DND-41 (cell line): ENCODE measurements around the gene FNDC3B.

ENCODE experiments used
- EZH2 ChIP-seq: IDR thresholded peaks from 3 replicates; pipeline ENCODE4 v1.6.1; 2012; ENCODE audit warnings: borderline replicate concordance, low read depth, mild to moderate bottlenecking, moderate library complexity, low read length, inconsistent platforms; ENCODE audit not compliant: severe bottlenecking
- TF ChIP-seq, protein P1 (sequence below): IDR thresholded peaks from 2 replicates; pipeline ENCODE4 v1.5.1; 2012; ENCODE audit warnings: borderline replicate concordance, low read length, moderate library complexity, mild to moderate bottlenecking; ENCODE audit not compliant: poor library complexity, severe bottlenecking; ENCODE audit errors: extremely low read depth

DNA sequence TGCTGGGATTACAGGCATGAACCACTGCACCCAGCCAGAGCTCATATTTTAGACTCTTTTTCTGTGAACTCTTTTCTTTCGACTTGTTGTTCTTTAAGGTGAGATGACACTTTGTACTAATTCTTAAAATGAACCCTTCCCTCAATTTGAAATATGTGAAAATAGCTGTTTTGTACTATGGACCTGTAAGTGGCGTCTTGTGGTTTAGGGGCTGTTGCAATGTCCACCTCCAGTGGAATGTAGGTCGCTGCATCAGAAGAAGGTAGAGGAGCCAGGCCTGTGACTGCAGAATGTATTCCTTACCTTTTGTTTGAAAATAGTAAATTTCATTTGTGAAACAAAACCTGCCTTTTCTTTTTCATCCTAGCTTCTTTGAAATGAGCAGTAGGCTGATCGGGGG lies 38.9 kb downstream of the FNDC3B start:
- TF ChIP-seq, protein P1, sequence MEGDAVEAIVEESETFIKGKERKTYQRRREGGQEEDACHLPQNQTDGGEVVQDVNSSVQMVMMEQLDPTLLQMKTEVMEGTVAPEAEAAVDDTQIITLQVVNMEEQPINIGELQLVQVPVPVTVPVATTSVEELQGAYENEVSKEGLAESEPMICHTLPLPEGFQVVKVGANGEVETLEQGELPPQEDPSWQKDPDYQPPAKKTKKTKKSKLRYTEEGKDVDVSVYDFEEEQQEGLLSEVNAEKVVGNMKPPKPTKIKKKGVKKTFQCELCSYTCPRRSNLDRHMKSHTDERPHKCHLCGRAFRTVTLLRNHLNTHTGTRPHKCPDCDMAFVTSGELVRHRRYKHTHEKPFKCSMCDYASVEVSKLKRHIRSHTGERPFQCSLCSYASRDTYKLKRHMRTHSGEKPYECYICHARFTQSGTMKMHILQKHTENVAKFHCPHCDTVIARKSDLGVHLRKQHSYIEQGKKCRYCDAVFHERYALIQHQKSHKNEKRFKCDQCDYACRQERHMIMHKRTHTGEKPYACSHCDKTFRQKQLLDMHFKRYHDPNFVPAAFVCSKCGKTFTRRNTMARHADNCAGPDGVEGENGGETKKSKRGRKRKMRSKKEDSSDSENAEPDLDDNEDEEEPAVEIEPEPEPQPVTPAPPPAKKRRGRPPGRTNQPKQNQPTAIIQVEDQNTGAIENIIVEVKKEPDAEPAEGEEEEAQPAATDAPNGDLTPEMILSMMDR, result no peak
- no peak for TF ChIP-seq EZH2
